Stimulated activated memory B cell treated with anti-CD40 and anti-IgM and Interleukin-4, amounts not matched to agents 10 μg/mL and 1 μg/mL and 100 μg/mL, for 72 hours (primary cell): ENCODE results near the gene CLTA.

Experiments used
- ATAC-seq: fragments of 150-1000 bp; cut with Tn5 transposase; 2 replicates; pipeline ENCODE4 v1.10.0; 2021
- H3K27ac Mint-ChIP-seq: one replicate; pipeline ENCODE4 v1.8.0; 2022; ENCODE audit warnings: mild to moderate bottlenecking, mixed read lengths
- H3K27me3 Mint-ChIP-seq: one replicate; pipeline ENCODE4 v1.8.0; 2022; ENCODE audit warnings: mixed read lengths
- H3K36me3 Mint-ChIP-seq: one replicate; pipeline ENCODE4 v1.8.0; 2022; ENCODE audit warnings: mixed read lengths
- H3K4me1 Mint-ChIP-seq: one replicate; pipeline ENCODE4 v1.8.0; 2022; ENCODE audit warnings: mixed read lengths
- H3K4me3 Mint-ChIP-seq: one replicate; pipeline ENCODE4 v1.8.0; 2022; ENCODE audit warnings: mild to moderate bottlenecking, moderate library complexity, mixed read lengths
- H3K9me3 Mint-ChIP-seq: one replicate; pipeline ENCODE4 v1.8.0; 2022; ENCODE audit warnings: mixed read lengths

The CLTA gene, protein sequence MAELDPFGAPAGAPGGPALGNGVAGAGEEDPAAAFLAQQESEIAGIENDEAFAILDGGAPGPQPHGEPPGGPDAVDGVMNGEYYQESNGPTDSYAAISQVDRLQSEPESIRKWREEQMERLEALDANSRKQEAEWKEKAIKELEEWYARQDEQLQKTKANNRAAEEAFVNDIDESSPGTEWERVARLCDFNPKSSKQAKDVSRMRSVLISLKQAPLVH

DNA sequence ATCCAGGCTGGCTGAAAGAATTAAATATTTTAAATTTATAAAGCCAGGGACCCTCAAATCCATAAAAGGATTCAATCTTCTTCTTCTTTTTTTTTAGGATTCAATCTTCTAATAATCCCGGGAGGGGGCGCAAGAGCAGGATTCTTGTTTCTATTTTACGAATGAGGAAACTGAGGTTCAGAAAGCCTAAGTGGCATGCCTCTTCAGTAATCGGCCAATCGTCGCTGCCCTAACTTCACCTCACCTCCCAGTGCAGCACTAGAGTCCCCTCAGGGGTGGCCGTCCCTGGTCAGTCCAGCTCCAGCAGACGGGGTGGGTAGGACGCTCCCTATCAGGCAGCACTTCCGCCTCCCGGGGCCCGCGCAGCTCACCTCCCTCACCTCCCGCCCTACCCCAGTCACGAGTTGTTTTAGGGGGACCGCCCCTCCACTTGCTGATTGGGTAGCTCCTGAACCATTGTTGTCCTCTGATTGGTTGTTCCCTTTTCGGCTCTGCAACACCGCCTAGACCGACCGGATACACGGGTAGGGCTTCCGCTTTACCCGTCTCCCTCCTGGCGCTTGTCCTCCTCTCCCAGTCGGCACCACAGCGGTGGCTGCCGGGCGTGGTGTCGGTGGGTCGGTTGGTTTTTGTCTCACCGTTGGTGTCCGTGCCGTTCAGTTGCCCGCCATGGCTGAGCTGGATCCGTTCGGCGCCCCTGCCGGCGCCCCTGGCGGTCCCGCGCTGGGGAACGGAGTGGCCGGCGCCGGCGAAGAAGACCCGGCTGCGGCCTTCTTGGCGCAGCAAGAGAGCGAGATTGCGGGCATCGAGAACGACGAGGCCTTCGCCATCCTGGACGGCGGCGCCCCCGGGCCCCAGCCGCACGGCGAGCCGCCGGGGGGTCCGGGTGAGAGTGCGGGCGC is at the start of gene CLTA:
Gene CLTA (plus strand): TSS at position 534 of the 902 bp plus-strand sequence. CDS start 136 bp downstream, at position 670.
- peak; percentile 100 for ATAC-seq
- Mint-ChIP-seq H3K9me3 (no peaks in the 10 kb centered on the region), H3K27me3 (no peaks in the 10 kb centered on the region), H3K27ac (peak within 1 kb of the TSS; percentile 85), H3K4me3 (peak within 1 kb of the TSS; percentile 83), H3K36me3 (peaks cover 21% of the 10 kb centered on the region), H3K4me1 (peaks cover 50% of the 10 kb centered on the region)

DNA sequence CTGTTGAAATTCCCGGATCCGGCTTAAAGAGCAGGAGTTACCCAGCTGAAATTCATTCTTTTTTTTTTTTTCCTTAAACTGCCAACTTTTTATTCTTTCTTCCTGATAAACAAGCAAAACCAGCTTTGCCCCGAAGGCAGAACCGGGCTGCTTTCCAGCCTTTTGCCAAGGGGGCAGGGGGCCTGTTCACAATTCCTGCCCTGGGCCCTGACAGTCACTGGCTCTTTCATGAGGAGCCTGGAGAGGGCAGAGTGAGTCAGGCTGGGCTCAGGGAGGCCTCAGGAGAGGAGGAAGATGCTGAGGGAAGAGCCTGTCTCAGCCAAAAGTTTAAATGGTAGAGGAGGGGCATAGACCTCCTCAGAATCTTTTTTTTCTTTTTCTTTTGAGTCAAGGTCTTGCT is 49.4 kb upstream of the CLTA start:
- Mint-ChIP-seq H3K27ac (peak overlapping the region; percentile 98), H3K36me3 (peaks cover 12% of the 10 kb centered on the region), H3K9me3 (peaks cover 6% of the 10 kb centered on the region), H3K4me3 (no peak overlapping the region), H3K4me1 (peaks cover 95% of the 10 kb centered on the region), H3K27me3 (no peaks in the 10 kb centered on the region)
- no peak for ATAC-seq

DNA sequence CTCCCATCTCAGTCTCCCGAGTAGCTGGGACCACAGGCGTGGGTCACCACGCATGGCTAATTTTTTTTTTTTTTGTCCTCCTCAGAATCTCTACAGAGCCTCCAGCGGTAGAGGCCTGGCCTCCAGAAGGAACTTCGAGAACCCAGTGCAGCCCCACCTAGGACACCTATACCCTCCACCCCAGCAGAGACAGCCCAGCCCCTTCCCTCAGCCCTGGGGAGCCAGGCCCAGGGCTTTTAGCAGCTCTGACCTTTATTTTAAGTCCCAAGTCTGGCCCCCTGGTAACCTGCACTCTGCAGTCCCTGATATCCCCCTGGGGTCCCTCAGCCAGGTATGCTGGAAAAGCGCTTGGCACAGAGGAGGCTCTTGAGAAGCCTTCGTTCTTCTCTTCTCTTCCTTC is 49.0 kb upstream of the CLTA start:
- Mint-ChIP-seq H3K4me3 (no peak overlapping the region), H3K27me3 (no peaks in the 10 kb centered on the region), H3K36me3 (peaks cover 15% of the 10 kb centered on the region), H3K4me1 (peaks cover 97% of the 10 kb centered on the region), H3K9me3 (peaks cover 6% of the 10 kb centered on the region), H3K27ac (peak overlapping the region; percentile 98)
- ATAC-seq, result no peak

DNA sequence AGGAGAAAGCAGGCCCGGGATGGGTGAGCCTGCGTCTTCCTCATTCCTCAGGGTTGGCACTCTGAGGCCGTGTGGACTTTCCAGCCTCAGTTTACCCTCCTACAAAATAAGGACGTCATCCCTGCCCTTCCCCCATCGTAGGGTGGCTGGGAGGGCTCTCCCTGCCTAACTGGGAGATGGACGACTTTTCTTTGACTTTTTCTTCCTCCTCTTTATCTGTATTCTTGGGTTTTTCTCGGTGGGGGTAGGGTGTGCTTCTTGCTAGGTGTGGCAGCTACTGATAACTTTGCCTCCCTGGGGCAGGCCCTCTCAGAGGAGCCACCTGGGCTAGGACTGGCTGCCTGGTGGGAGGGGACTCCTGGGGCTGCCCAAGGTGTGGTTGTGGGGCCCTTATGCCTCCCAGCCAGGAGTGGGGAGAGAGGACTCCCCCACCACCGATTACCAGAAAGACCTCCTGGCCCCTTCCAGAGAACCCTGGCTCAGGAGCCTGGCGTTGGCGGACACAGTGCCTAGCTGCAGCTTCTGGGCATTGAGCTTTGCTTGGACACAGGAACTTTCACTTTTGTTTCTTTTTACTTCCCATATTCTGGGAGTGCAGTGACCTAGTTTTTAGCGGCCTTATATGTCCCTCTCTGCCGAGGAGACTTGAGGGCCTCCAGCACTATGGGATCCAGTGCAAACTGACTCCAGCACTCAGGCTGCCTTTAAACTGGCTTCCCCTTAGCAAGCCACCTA is 48.0 kb upstream of the CLTA start:
- peak; percentile 53 for ATAC-seq
- Mint-ChIP-seq H3K4me1 (peaks cover 97% of the 10 kb centered on the region), H3K27ac (peak overlapping the region; percentile 98), H3K9me3 (peaks cover 6% of the 10 kb centered on the region), H3K36me3 (peaks cover 22% of the 10 kb centered on the region), H3K4me3 (peak overlapping the region; percentile 94), H3K27me3 (no peaks in the 10 kb centered on the region)

DNA sequence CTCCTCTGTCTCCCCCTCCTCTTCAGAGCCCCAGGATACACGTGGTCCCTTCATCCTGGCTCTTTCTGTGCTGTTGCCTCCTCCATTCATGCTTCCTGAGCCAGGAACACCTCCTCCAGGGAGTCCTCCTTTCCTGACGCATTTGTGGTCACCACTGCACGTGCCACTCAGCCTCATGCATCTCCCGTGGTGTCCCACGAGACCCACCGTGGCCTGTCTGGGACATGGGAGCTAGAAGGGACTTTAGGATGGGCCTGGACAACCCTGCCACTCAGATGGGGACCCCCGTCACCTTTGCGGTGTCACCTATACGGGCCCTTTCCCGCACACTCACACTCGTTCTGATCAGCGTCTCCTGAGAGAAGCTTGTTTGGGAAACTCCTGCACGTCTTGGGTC is 47.5 kb upstream of the CLTA start:
- ATAC-seq, result no peak
- no peaks in the 10 kb centered on the region for H3K27me3 Mint-ChIP-seq
- peak overlapping the region; percentile 98 for H3K27ac Mint-ChIP-seq
- peaks cover 6% of the 10 kb centered on the region for H3K9me3 Mint-ChIP-seq
- H3K36me3 Mint-ChIP-seq, result peaks cover 22% of the 10 kb centered on the region
- peaks cover 93% of the 10 kb centered on the region for H3K4me1 Mint-ChIP-seq
- peak overlapping the region; percentile 94 for H3K4me3 Mint-ChIP-seq

DNA sequence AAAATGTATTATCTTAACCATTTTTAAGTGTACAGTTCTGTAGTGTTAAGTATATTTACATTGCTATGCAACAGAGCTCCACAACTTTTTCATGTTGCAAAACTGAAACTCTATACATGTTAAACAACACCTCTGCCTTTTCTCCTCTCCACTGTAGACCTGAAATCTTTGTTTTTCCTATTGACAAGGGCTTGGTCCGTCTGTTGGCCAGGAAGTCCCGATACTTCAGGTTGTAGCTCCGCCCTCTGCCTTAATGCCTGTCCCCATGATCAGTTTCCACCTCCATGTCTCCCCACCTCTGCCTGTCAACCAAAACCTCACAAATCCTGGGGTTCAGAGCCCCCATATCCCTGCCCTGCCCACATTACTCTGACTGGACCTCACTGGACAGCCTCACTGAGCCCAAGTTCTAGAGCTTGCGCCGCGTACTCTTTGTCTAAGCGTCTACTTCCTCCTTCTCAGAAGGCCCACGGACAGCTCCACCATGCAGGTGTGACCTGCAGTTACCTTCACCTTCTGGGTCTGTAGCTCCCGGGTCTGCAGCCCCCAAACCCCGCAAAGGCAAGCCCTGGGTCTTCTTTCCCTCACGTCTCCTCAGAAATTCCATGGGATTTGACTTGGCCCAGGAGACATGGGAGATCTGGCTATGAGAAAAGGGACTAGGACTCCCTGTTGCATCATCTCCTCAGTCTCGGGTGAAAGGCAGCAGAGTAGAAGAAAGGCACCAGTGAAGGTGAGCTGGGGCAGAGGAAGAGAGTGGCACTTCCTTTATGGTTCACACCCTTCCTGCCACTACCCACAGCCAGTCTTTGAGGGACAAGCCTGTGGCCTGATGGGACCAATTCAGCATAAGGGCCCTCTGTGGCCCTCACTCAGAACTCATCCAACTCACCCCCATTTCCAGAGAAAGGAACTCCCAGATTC is 46.1 kb upstream of the CLTA start:
- peak overlapping the region; percentile 98 for H3K27ac Mint-ChIP-seq
- peak; percentile 75 for ATAC-seq
- no peaks in the 10 kb centered on the region for H3K27me3 Mint-ChIP-seq
- H3K4me1 Mint-ChIP-seq, result peaks cover 80% of the 10 kb centered on the region
- peak overlapping the region; percentile 94 for H3K4me3 Mint-ChIP-seq
- H3K9me3 Mint-ChIP-seq, result peaks cover 6% of the 10 kb centered on the region
- H3K36me3 Mint-ChIP-seq, result peaks cover 22% of the 10 kb centered on the region

DNA sequence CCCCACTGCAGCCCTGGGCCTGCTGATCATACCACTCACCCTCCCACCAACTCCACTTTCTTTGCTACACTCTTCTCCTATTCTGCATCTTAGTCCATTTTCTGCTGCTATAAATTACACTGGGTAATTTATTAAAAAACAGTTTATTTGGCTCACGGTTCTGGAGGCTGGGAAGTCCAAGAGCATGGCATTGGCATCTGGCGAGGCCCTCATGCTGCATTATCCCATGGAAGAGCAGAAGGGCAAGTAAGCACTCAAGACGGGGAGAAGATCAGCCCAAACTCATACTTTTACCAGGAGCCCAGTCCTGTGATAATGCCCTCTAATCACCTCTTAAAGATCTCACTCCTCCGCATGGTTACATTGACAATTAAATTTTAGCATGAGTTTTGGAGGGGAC is 44.8 kb upstream of the CLTA start:
- Mint-ChIP-seq H3K4me1 (peaks cover 76% of the 10 kb centered on the region), H3K9me3 (peaks cover 6% of the 10 kb centered on the region), H3K4me3 (no peak overlapping the region), H3K27me3 (no peaks in the 10 kb centered on the region), H3K27ac (peak overlapping the region; percentile 98), H3K36me3 (peaks cover 22% of the 10 kb centered on the region)
- no peak for ATAC-seq

DNA sequence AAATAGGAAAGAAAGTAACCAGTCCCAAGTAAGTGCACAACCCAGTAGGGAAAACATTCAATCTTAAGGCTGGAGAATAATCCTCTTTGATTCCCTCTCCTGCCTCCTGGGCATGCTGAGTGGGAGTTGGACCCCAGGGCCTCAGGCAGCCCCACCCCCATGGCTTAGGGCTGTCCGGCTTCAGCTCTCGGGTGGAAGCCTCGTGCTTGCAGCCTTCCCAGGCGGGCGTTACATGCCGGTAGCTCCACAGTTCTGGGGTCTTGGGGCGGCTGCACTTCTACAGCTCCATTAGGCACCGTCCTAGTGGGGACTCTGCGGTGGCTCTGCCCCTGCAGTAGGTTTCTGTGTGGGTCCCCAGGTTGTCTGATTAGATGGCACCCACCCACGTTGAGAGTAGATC is 44.1 kb upstream of the CLTA start:
- peaks cover 22% of the 10 kb centered on the region for H3K36me3 Mint-ChIP-seq
- H3K4me3 Mint-ChIP-seq, result no peak overlapping the region
- no peaks in the 10 kb centered on the region for H3K27me3 Mint-ChIP-seq
- peak overlapping the region; percentile 98 for H3K27ac Mint-ChIP-seq
- ATAC-seq, result no peak
- H3K9me3 Mint-ChIP-seq, result peaks cover 6% of the 10 kb centered on the region
- H3K4me1 Mint-ChIP-seq, result peaks cover 76% of the 10 kb centered on the region

DNA sequence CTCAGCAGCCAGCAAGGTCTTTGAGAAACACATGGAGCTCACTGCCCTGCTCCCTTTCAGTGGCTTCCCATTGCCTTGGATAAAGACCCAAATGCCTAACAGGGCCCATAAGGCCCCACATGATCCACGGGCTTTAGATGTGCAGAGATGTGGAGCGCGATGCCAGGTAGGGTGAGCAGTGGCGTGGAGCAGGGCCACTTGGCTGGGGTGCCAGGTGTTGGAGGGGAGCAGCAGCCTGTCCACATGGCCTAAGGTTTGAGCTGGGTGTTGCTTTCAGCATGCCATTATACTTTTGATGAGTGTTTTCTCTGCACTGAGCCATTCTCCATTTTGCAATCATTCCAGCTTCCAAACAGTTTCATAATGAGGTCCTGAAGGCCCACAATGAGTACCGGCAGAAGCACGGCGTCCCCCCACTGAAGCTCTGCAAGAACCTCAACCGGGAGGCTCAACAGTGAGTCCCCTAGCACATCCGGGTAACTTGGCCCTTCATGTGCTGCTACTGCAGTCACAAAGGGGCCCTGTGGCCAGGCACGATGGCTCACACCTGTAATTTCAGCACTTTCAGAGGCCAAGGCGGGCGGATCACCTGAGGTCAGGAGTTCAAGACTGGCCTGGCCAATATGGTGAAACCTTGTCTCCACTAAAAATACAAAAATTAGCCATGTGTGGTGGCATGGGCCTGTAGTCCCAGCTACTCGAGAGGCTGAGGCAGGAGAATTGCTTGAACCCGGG is 43.1 kb upstream of the CLTA start:
- Mint-ChIP-seq H3K27me3 (no peaks in the 10 kb centered on the region), H3K4me1 (peaks cover 75% of the 10 kb centered on the region), H3K27ac (peak overlapping the region; percentile 98), H3K36me3 (peaks cover 22% of the 10 kb centered on the region), H3K4me3 (no peak overlapping the region), H3K9me3 (peaks cover 6% of the 10 kb centered on the region)
- no peak for ATAC-seq

DNA sequence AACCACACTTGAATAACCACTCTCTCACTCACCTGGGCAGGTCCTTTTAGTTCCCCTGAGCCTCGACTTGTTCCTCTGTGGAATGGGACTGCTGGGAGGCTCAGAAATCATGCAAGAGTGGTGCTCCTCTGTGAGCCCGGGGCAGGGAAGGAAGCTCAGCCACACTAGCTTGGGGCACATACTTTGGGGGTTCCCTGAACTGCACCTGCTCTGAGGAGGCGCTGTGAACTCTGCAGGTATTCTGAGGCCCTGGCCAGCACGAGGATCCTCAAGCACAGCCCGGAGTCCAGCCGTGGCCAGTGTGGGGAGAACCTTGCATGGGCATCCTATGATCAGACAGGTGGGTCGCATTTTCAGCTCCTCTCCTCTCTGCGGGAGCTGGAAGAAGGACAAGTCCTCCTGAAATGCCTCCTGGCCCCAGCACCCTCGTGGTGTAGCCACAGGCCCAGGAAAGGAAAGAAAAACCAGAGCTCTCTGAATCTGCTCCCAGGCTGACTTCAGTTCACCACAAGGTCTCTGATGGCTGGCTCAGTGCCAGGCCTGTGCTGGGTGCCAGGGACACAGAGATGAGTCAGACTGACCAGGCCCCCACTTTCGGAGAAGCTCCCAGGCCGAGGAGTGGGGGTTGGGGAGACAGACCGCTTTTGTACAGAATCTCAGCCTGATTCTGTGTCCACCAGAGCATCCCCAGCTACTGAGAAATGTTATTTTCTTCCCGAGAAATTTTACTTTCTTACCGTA is 42.2 kb upstream of the CLTA start:
- no peak overlapping the region for H3K4me3 Mint-ChIP-seq
- no peak overlapping the region for H3K27ac Mint-ChIP-seq
- peak; percentile 49 for ATAC-seq

DNA sequence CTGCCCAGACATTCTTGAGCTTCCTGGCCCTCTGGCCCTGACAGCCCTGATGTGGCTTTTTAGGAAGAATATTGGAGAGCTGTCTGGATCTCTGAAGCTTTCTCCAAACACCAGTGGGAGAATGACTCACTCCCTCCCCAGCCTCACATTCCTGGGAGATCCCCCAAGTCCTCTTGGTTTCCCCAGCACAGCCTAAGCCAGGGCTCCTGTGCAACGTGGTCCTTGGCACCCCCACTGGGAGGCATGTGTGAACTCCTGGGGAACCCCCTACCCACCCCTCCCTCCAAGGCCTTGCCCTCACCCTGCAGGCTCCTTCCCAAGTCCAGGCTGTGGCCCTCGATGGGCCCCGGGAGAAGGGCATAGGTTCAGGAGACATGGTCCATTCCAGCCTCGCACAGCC is 41.5 kb upstream of the CLTA start:
- no peak overlapping the region for H3K27ac Mint-ChIP-seq

More for the DNA sequence above, 42.2 kb upstream of the CLTA start:
- Mint-ChIP-seq H3K9me3 (peaks cover 6% of the 10 kb centered on the region), H3K27me3 (no peaks in the 10 kb centered on the region), H3K4me1 (peaks cover 72% of the 10 kb centered on the region), H3K36me3 (peaks cover 22% of the 10 kb centered on the region)

DNA sequence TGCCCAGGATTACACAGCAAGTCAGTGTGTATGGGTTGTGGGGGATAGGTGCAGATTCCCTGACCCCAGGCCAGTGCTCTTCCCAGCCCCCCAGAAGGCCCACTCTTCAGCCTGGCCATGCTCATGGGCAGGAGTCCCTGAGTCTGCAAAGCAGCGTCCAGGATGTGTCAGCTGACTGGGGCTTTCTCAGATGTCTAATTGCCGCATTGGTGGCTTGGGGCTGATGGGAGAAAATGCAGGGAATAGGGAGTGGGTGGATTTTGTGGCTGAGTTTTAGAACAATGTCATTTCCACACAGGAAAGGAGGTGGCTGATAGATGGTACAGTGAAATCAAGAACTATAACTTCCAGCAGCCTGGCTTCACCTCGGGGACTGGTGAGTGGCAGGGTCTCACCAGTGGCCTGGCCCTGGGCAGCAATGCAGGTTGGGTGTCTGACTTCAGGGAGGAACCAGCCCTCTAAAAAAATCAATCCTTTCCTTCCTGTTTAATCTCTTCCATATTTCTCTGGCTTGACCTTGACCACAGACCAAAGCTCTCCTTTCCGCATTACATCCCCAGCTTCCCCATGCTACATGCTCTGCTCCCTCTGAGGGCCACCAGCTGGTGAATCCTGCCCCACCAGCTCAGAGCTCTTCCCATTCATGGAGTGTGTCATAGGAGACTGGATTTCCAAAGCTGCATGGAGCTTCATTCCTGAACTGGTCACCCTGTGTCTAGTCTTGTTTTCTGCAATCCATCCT is 40.0 kb upstream of the CLTA start:
- H3K36me3 Mint-ChIP-seq, result peaks cover 15% of the 10 kb centered on the region

More for the DNA sequence above, 41.5 kb upstream of the CLTA start:
- Mint-ChIP-seq H3K27me3 (no peaks in the 10 kb centered on the region), H3K9me3 (peaks cover 6% of the 10 kb centered on the region), H3K4me1 (peaks cover 72% of the 10 kb centered on the region), H3K36me3 (peaks cover 22% of the 10 kb centered on the region), H3K4me3 (no peak overlapping the region)
- ATAC-seq, result no peak

More for the DNA sequence above, 40.0 kb upstream of the CLTA start:
- peaks cover under 1% of the 10 kb centered on the region for H3K9me3 Mint-ChIP-seq
- H3K4me1 Mint-ChIP-seq, result peaks cover 63% of the 10 kb centered on the region
- peak overlapping the region; percentile 95 for H3K27ac Mint-ChIP-seq
- H3K4me3 Mint-ChIP-seq, result peak overlapping the region; percentile 73
- no peaks in the 10 kb centered on the region for H3K27me3 Mint-ChIP-seq
- ATAC-seq, result no peak
